Measurements from ENCODE around the gene BICD1. TPM values are rescaled to one million over a fixed set of nuclear protein-coding genes. Genes with fewer than 3 reads are reported as not detected.

The BICD1 gene
- total and polyA plus RNA-seq, 2 of the 13 experiments (the other 11 are each of a cell fraction or from before 2014, with no cell fraction given), result 4.5 to 5.2 TPM

GRCh38 chr12:32235251-32235650 lies 128.6 kb downstream of the BICD1 start:
- H3K4me2 ChIP-seq (ENCODE audit: low read depth, low read length), result no peak overlapping the region
- H3K9me3 ChIP-seq (ENCODE audit: low read length), result no peaks in the 10 kb centered on the region
- BruUV-seq (replicated peaks), result no TSS peak
- no peak overlapping the region for H3K4me3 ChIP-seq (replicated peaks in 1 of 3; ENCODE audit: insufficient read depth in 1 of 3, low read depth in 2 of 3, low read length in 3 of 3)
- DNase-seq (ENCODE audit: low spot score) (no peak), FAIRE-seq (no peak), ATAC-seq (no peak)
- whole genome bisulfite sequencing (ENCODE audit: low lambda C conversion rate), result 90% methylated on average over 2 of the region's 2 CpGs
- H3K27ac ChIP-seq (ENCODE audit: extremely low read length, insufficient read depth, low read length), result no peak overlapping the region
- H3K79me2 ChIP-seq (ENCODE audit: insufficient read depth, low read length), result no peaks in the 10 kb centered on the region
- ChIA-PET POLR2A (no interaction called here), CTCF (ENCODE audit: low intra/inter-chr PET ratio, low total read pairs) (no interaction called here)
- in situ Hi-C loops (cut with HindIII; ENCODE audit: extremely low pct_ligation_motif_present, low pct_unique_long_range_greater_than_20kb), result no loop called here
- H4K20me1 ChIP-seq (ENCODE audit: insufficient read depth, low read length), result no peaks in the 10 kb centered on the region
- intact Hi-C loops (cut with micrococcal nuclease; ENCODE audit: unreplicated experiment), result no loop called here
- no peaks in the 10 kb centered on the region for H3K36me3 ChIP-seq (replicated peaks in 1 of 2; ENCODE audit: control insufficient read depth in 1 of 2, insufficient read depth in 2 of 2, low read length in 2 of 2)
- TF ChIP-seq MEIS2 (CRISPR knock-in tag; IDR thresholded peaks at IDR 0.05) (no peak), ZGPAT (CRISPR knock-in tag; IDR thresholded peaks at IDR 0.05) (no peak), DNMT3B (CRISPR knock-in tag; conservative IDR thresholded peaks at IDR 0.05) (no peak), NR1H2 (CRISPR knock-in tag; IDR thresholded peaks at IDR 0.05; ENCODE audit: borderline replicate concordance, low read depth) (no peak), FOXJ3 (CRISPR knock-in tag; IDR thresholded peaks at IDR 0.05; ENCODE audit: borderline replicate concordance) (no peak), PBX2 (CRISPR knock-in tag; IDR thresholded peaks at IDR 0.05) (no peak), ZNF367 (CRISPR knock-in tag; IDR thresholded peaks at IDR 0.05; ENCODE audit: borderline replicate concordance) (no peak), FIP1L1 (IDR thresholded peaks at IDR 0.05; ENCODE audit: borderline replicate concordance, insufficient read depth, low read depth, low read length) (no peak), ZNF138 (CRISPR knock-in tag; IDR thresholded peaks at IDR 0.05; ENCODE audit: low read depth) (no peak), ZNF792 (CRISPR knock-in tag; IDR thresholded peaks at IDR 0.05) (no peak), CSRNP2 (CRISPR knock-in tag; conservative IDR thresholded peaks at IDR 0.05; ENCODE audit: low read depth) (no peak), TFDP2 (CRISPR knock-in tag; IDR thresholded peaks at IDR 0.05) (no peak), SMC3 (IDR thresholded peaks at IDR 0.05; ENCODE audit: low read length) (no peak)
- no peak overlapping the region for H3K9ac ChIP-seq (ENCODE audit: insufficient read depth, low read depth, low read length)
- no peaks in the 10 kb centered on the region for H3K27me3 ChIP-seq (ENCODE audit: control insufficient read depth in 1 of 2, insufficient read depth in 2 of 2, low read length in 2 of 2)
- H3K4me1 ChIP-seq (ENCODE audit: insufficient read depth, low read length), result no peaks in the 10 kb centered on the region
- no peak overlapping the region for H2AFZ ChIP-seq (ENCODE audit: low read length)

Data from HepG2 (cell line).